ENCODE results near the gene RFC4. TPM values are rescaled to one million over a fixed set of nuclear protein-coding genes. Genes with fewer than 3 reads are reported as not detected.

RFC4 gene
- total RNA-seq, 2 experiments from 2014 or later, result 115 to 120 TPM

- CTCF ChIA-PET, result interaction anchor here (1.7 kb wide), 1 partner anchor 23 kb away, joined by 5 read pairs; no protein-coding TSS in a partner anchor
- POLR2A ChIA-PET, result interaction anchor here (1.2 kb wide), 2 partner anchors 10 to 15 kb away, joined by 5 read pairs; partner anchors contain the start of gene EIF4A2
Measured at GRCh38 chr3:186798239-186798874, 7.9 kb downstream of the RFC4 start.

- ChIA-PET POLR2A (interaction anchor here (0.7 to 1.5 kb wide), 6 partner anchors 10 to 223 kb away, joined by 3 to 7 read pairs (median 4); partner anchors contain the start of genes RFC4 and TBCCD1), CTCF (no interaction called here)
Measured at GRCh38 chr3:186790261-186790981, 15.9 kb downstream of the RFC4 start.

- ChIA-PET CTCF (no interaction called here), POLR2A (interaction anchor here (0.7 to 1.9 kb wide), 7 partner anchors 9 to 222 kb away, joined by 3 to 7 read pairs (median 4); partner anchors contain the start of genes RFC4 and TBCCD1)
Measured at GRCh38 chr3:186789554-186790260, 16.6 kb downstream of the RFC4 start.

- POLR2A ChIA-PET, result interaction anchor here (1.4 to 1.9 kb wide), 5 partner anchors 10 to 856 kb away, joined by 3 to 5 read pairs (median 4); partner anchors contain the start of genes DNAJB11 and TBCCD1
- CTCF ChIA-PET, result interaction anchor here (1.1 kb wide), 1 partner anchor 16 kb away, joined by 3 read pairs; no protein-coding TSS in a partner anchor
Measured at GRCh38 chr3:186788482-186789370, 17.6 kb downstream of the RFC4 start.

GRCh38 chr3:186787642-186788481 lies 18.4 kb downstream of the RFC4 start:
- POLR2A ChIA-PET, result interaction anchor here (1.4 to 1.9 kb wide), 4 partner anchors 10 to 855 kb away, joined by 4 to 5 read pairs (median 4); partner anchors contain the start of gene DNAJB11
- CTCF ChIA-PET, result interaction anchor here (1.1 kb wide), 1 partner anchor 17 kb away, joined by 3 read pairs; no protein-coding TSS in a partner anchor

GRCh38 chr3:186786922-186787321 lies 19.4 kb downstream of the RFC4 start:
- POLR2A ChIA-PET, result interaction anchor here (1.9 kb wide), 1 partner anchor 14 kb away, joined by 5 read pairs; no protein-coding TSS in a partner anchor
- CTCF ChIA-PET, result no interaction called here

GRCh38 chr3:186785495-186786018 lies 20.7 kb downstream of the RFC4 start:
- CTCF ChIA-PET, result interaction anchor here (0.9 to 1.2 kb wide), 2 partner anchors 36 to 171 kb away, joined by 3 to 4 read pairs; no protein-coding TSS in a partner anchor
- POLR2A ChIA-PET, result interaction anchor here (0.5 to 4.6 kb wide), 5 partner anchors 14 to 849 kb away, joined by 3 to 75 read pairs (median 4); partner anchors contain the start of genes DNAJB11 and TRA2B

GRCh38 chr3:186784820-186785494 lies 21.3 kb downstream of the RFC4 start:
- ChIA-PET POLR2A (interaction anchor here (0.9 to 4.6 kb wide), 9 partner anchors 8 to 851 kb away, joined by 3 to 75 read pairs (median 12); partner anchors contain the start of genes DNAJB11, RFC4 and TRA2B), CTCF (interaction anchor here (0.9 to 2.2 kb wide), 4 partner anchors 13 to 170 kb away, joined by 3 to 8 read pairs (median 4); no protein-coding TSS in a partner anchor)

GRCh38 chr3:186783731-186784515 lies 22.4 kb downstream of the RFC4 start:
- POLR2A ChIA-PET, result interaction anchor here (0.6 to 4.6 kb wide), 15 partner anchors 9 to 958 kb away, joined by 3 to 75 read pairs (median 5); partner anchors contain the start of genes DNAJB11, RFC4 and TRA2B
- CTCF ChIA-PET, result interaction anchor here (0.8 to 2.2 kb wide), 6 partner anchors 9 to 848 kb away, joined by 3 to 8 read pairs (median 4); partner anchors contain the start of gene TBCCD1

- CTCF ChIA-PET, result interaction anchor here (0.8 to 2.2 kb wide), 5 partner anchors 11 to 847 kb away, joined by 3 to 8 read pairs (median 4); partner anchors contain the start of gene TBCCD1
Measured at GRCh38 chr3:186783058-186783730, 23.1 kb downstream of the RFC4 start, which contains the start of gene EIF4A2. EIF4A2 (plus strand) TSS chr3:186783577; CDS start chr3:186783611, 34 bp downstream.

GRCh38 chr3:186782542-186783057 lies 23.7 kb downstream of the RFC4 start:
- CTCF ChIA-PET, result interaction anchor here (0.8 to 2.2 kb wide), 4 partner anchors 10 to 215 kb away, joined by 3 to 8 read pairs (median 4); partner anchors contain the start of gene TBCCD1
- POLR2A ChIA-PET, result interaction anchor here (0.7 to 4.6 kb wide), 10 partner anchors 10 to 846 kb away, joined by 3 to 75 read pairs (median 14); partner anchors contain the start of genes DNAJB11, RFC4 and TRA2B

More at GRCh38 chr3:186783058-186783730, 23.1 kb downstream of the RFC4 start, which contains the start of gene EIF4A2:
- POLR2A ChIA-PET, result interaction anchor here (0.6 to 4.6 kb wide), 16 partner anchors 9 to 959 kb away, joined by 3 to 75 read pairs (median 6); partner anchors contain the start of genes DNAJB11, RFC4 and TRA2B

- ChIA-PET POLR2A (no interaction called here), CTCF (no interaction called here)
Measured at GRCh38 chr3:186779204-186779603, 27.1 kb downstream of the RFC4 start.

GRCh38 chr3:186775999-186776398 lies 30.3 kb downstream of the RFC4 start:
- CTCF ChIA-PET, result no interaction called here
- POLR2A ChIA-PET, result no interaction called here

Measured in activated CD8-positive, alpha-beta memory T cell treated with anti-CD3 and anti-CD28 coated beads for 36 hours (primary cell).